HepG2 (cell line): ENCODE results near the gene C5orf34. TPM values are rescaled to one million over a fixed set of nuclear protein-coding genes. Genes with fewer than 3 reads are reported as not detected.

Experiments
- ATM ChIP-seq: fragments of 450-650 bp; IDR thresholded peaks from 2 replicates; pipeline ENCODE4 v1.7.1; 2017; ENCODE audit warnings: mild to moderate bottlenecking, borderline replicate concordance
- BHLHE40 ChIP-seq: IDR thresholded peaks from 2 replicates; pipeline ENCODE4 v1.6.1; 2011; ENCODE audit warnings: low read length, improper control_type of control experiment
- DMAP1 ChIP-seq: IDR thresholded peaks from 2 replicates; pipeline ENCODE4 v1.6.1; 2016
- HES4 ChIP-seq: sonication (generic); formaldehyde crosslinking; IDR thresholded peaks from 2 replicates; pipeline ENCODE4 v1.9.0; 2021; ENCODE audit warnings: mild to moderate bottlenecking, missing genetic modification reagents, borderline replicate concordance
- NCOA2 ChIP-seq: sonication (generic); formaldehyde crosslinking; IDR thresholded peaks from 2 replicates; pipeline ENCODE4 v1.8.0; 2022; ENCODE audit warnings: inconsistent platforms
- NR2F2 ChIP-seq: IDR thresholded peaks from 2 replicates; pipeline ENCODE4 v1.6.1; 2012; ENCODE audit warnings: low read depth, inconsistent platforms, borderline replicate concordance
- RAD21 ChIP-seq: fragments of 450-650 bp; formaldehyde crosslinking; IDR thresholded peaks from 2 replicates; pipeline ENCODE4 v1.5.0; 2020; ENCODE audit warnings: mild to moderate bottlenecking
- SP5 ChIP-seq: IDR thresholded peaks from 2 replicates; pipeline ENCODE4 v1.6.1; 2016; ENCODE audit warnings: low read depth, borderline replicate concordance
- TAF15 ChIP-seq: fragments of 200-400 bp; formaldehyde crosslinking; IDR thresholded peaks from one replicate; pipeline ENCODE4 v1.6.1; 2018; ENCODE audit warnings: mild to moderate bottlenecking, low read depth, low read length; ENCODE audit not compliant: poor library complexity, severe bottlenecking
- ZSCAN20 ChIP-seq: sonication (generic); formaldehyde crosslinking; IDR thresholded peaks from 2 replicates; pipeline ENCODE4 v1.4.0; 2020; ENCODE audit warnings: missing genetic modification reagents, mild to moderate bottlenecking, borderline replicate concordance
- polyA plus RNA-seq, 8 experiments: library from polyadenylated mRNA; depleted of rRNA in 3 of 8; stranded (reverse) in 7 of 8; unstranded in 1 of 8; fragments of >200 nt; fragmentation: Illumina TruSeq in 4 of 8; extraction: Trizol in 4 of 8; gene quantifications; 2 replicates each; pipeline versions ENCODE4 v1.2.1 to v1.2.3, GENCODE V29; 2011 to 2016; ENCODE audit warnings: low read depth in 4 of 8, missing spikeins in 1 of 8, mixed read lengths in 1 of 8; ENCODE audit not compliant: insufficient read depth in 1 of 8
- total RNA-seq, 5 experiments: library from RNA; depleted of rRNA; stranded (reverse); fragments of >200 nt; fragmentation: Illumina TruSeq; extraction: Trizol; gene quantifications; 2 replicates each; pipeline ENCODE4 v1.2.3, GENCODE V29; 2016; ENCODE audit warnings: low read depth in 1 of 5
- TF ChIP-seq, protein P1 (sequence below): sonication (generic); formaldehyde crosslinking; IDR thresholded peaks from 2 replicates; pipeline ENCODE4 v1.5.0; 2020; ENCODE audit warnings: mild to moderate bottlenecking, missing genetic modification reagents, borderline replicate concordance
- TF ChIP-seq, protein P2 (sequence below): IDR thresholded peaks from 2 replicates; pipeline ENCODE4 v1.4.0; 2020; ENCODE audit warnings: mild to moderate bottlenecking, missing genetic modification reagents
- TF ChIP-seq, protein P3 (sequence below): sonication (generic); formaldehyde crosslinking; IDR thresholded peaks from 2 replicates; pipeline ENCODE4 v1.4.0; 2020; ENCODE audit warnings: mild to moderate bottlenecking, missing genetic modification reagents
- TF ChIP-seq, protein P4 (sequence below): sonication (generic); formaldehyde crosslinking; IDR thresholded peaks from 2 replicates; pipeline ENCODE4 v1.5.0; 2020; ENCODE audit warnings: missing genetic modification reagents, mild to moderate bottlenecking, borderline replicate concordance
- TF ChIP-seq, protein P5 (sequence below): sonication (generic); formaldehyde crosslinking; IDR thresholded peaks from 2 replicates; pipeline ENCODE4 v1.4.0; 2020; ENCODE audit warnings: missing genetic modification reagents, borderline replicate concordance

The C5orf34 gene
- total and polyA plus RNA-seq, 2 of the 13 experiments (the other 11 are each of a cell fraction or from before 2014, with no cell fraction given), result 3.2 to 6.4 TPM

DNA sequence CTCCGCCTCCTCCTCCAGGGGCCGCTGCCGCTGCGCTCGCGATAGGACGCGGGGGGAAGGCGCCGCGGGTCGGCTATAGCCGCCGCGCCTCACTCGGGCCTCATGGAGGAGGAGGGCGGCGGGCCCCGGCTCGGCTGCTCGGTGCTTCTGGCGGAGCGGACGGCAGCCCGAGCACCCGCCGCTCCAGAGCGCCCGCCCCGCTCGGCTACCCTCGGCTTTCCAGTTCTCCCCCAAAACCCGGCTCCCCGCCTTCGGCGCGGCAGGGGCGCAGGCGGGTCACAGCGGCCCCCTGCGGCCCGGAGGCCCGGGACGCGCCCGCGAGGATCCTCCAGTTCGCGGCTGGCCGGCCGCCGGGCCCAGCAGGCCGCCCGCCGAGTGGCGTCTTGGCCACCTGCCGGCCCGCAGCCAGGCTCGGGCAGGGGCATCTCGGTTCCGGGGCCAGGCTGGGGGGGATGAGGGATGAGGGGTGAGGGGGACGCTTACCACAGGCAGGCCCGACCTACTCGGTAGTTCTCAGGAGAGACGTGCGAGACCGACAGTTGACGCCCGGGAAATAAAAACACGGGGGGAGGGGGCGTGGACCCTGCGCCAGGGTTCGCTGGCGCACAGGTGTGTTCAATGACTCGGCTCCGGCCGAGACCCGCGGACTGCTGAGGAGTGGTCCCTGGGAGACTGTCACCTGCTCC lies 42.1 kb upstream of the C5orf34 start, which contains the start of gene PAIP1 (continued):
- TF ChIP-seq, protein P1, sequence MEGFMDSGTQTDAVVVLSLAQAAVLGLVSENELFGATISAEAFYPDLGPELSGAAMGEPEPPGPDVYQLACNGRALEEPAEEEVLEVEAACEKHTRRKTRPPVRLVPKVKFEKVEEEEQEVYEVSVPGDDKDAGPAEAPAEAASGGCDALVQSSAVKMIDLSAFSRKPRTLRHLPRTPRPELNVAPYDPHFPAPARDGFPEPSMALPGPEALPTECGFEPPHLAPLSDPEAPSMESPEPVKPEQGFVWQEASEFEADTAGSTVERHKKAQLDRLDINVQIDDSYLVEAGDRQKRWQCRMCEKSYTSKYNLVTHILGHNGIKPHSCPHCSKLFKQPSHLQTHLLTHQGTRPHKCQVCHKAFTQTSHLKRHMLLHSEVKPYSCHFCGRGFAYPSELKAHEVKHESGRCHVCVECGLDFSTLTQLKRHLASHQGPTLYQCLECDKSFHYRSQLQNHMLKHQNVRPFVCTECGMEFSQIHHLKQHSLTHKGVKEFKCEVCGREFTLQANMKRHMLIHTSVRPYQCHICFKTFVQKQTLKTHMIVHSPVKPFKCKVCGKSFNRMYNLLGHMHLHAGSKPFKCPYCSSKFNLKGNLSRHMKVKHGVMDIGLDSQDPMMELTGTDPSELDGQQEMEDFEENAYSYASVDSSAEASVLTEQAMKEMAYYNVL (CRISPR knock-in tag), result peak; percentile 47; the same call in 1 of the 2 replicates
- TF ChIP-seq, protein P2, sequence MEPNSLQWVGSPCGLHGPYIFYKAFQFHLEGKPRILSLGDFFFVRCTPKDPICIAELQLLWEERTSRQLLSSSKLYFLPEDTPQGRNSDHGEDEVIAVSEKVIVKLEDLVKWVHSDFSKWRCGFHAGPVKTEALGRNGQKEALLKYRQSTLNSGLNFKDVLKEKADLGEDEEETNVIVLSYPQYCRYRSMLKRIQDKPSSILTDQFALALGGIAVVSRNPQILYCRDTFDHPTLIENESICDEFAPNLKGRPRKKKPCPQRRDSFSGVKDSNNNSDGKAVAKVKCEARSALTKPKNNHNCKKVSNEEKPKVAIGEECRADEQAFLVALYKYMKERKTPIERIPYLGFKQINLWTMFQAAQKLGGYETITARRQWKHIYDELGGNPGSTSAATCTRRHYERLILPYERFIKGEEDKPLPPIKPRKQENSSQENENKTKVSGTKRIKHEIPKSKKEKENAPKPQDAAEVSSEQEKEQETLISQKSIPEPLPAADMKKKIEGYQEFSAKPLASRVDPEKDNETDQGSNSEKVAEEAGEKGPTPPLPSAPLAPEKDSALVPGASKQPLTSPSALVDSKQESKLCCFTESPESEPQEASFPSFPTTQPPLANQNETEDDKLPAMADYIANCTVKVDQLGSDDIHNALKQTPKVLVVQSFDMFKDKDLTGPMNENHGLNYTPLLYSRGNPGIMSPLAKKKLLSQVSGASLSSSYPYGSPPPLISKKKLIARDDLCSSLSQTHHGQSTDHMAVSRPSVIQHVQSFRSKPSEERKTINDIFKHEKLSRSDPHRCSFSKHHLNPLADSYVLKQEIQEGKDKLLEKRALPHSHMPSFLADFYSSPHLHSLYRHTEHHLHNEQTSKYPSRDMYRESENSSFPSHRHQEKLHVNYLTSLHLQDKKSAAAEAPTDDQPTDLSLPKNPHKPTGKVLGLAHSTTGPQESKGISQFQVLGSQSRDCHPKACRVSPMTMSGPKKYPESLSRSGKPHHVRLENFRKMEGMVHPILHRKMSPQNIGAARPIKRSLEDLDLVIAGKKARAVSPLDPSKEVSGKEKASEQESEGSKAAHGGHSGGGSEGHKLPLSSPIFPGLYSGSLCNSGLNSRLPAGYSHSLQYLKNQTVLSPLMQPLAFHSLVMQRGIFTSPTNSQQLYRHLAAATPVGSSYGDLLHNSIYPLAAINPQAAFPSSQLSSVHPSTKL (CRISPR knock-in tag), result no peak
- TF ChIP-seq, protein P3, sequence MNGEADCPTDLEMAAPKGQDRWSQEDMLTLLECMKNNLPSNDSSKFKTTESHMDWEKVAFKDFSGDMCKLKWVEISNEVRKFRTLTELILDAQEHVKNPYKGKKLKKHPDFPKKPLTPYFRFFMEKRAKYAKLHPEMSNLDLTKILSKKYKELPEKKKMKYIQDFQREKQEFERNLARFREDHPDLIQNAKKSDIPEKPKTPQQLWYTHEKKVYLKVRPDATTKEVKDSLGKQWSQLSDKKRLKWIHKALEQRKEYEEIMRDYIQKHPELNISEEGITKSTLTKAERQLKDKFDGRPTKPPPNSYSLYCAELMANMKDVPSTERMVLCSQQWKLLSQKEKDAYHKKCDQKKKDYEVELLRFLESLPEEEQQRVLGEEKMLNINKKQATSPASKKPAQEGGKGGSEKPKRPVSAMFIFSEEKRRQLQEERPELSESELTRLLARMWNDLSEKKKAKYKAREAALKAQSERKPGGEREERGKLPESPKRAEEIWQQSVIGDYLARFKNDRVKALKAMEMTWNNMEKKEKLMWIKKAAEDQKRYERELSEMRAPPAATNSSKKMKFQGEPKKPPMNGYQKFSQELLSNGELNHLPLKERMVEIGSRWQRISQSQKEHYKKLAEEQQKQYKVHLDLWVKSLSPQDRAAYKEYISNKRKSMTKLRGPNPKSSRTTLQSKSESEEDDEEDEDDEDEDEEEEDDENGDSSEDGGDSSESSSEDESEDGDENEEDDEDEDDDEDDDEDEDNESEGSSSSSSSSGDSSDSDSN, result peak; percentile 91; the same call in 1 of the 2 replicates
- TF ChIP-seq DMAP1 (CRISPR knock-in tag), result peak; percentile 29; the same call in 1 of the 2 replicates
- TF ChIP-seq, protein P4, sequence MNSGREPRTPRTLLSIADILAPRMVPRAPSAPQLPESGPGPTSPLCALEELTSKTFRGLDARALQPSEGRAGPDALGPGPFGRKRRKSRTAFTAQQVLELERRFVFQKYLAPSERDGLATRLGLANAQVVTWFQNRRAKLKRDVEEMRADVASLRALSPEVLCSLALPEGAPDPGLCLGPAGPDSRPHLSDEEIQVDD (CRISPR knock-in tag), result no peak
- TF ChIP-seq NR2F2, result peak; percentile 30; the same call in 1 of the 2 replicates
- peak; percentile 64; the same call in 1 of the 2 replicates for TF ChIP-seq HES4 (CRISPR knock-in tag)
- TF ChIP-seq BHLHE40, result no peak
- peak; percentile 48 for TF ChIP-seq RAD21 (CRISPR knock-in tag)
- 0 out of 2 replicates have a peak, but pooled peaks have one; percentile 4 for TF ChIP-seq SP5 (CRISPR knock-in tag)
- TF ChIP-seq, protein P5, sequence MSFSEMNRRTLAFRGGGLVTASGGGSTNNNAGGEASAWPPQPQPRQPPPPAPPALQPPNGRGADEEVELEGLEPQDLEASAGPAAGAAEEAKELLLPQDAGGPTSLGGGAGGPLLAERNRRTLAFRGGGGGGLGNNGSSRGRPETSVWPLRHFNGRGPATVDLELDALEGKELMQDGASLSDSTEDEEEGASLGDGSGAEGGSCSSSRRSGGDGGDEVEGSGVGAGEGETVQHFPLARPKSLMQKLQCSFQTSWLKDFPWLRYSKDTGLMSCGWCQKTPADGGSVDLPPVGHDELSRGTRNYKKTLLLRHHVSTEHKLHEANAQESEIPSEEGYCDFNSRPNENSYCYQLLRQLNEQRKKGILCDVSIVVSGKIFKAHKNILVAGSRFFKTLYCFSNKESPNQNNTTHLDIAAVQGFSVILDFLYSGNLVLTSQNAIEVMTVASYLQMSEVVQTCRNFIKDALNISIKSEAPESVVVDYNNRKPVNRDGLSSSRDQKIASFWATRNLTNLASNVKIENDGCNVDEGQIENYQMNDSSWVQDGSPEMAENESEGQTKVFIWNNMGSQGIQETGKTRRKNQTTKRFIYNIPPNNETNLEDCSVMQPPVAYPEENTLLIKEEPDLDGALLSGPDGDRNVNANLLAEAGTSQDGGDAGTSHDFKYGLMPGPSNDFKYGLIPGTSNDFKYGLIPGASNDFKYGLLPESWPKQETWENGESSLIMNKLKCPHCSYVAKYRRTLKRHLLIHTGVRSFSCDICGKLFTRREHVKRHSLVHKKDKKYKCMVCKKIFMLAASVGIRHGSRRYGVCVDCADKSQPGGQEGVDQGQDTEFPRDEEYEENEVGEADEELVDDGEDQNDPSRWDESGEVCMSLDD, result peak; percentile 82
- TF ChIP-seq NCOA2, result peak; percentile 21; the same call in 1 of the 2 replicates
- no peak for TF ChIP-seq ATM
- peak; percentile 80; the same call in 1 of the 2 replicates for TF ChIP-seq ZSCAN20
- peak; percentile 47 for TF ChIP-seq TAF15
